GM12878 (cell line): ENCODE results near the gene TMEM131L. TPM values are rescaled to one million over a fixed set of nuclear protein-coding genes. Genes with fewer than 3 reads are reported as not detected.
A peak's percentile ranks its signal among the peaks of the same experiment; 100 is the strongest.

Source experiments
- BCL11A ChIP-seq: IDR thresholded peaks from 2 replicates; pipeline ENCODE4 v1.6.1; 2011; ENCODE audit warnings: low read depth, low read length
- E2F4 ChIP-seq: IDR thresholded peaks from 2 replicates; pipeline ENCODE4 v1.6.1; 2012; ENCODE audit warnings: low read depth, low read length, improper control_type of control experiment
- E2F8 ChIP-seq: fragments of 450-650 bp; IDR thresholded peaks from 2 replicates; pipeline ENCODE4 v1.6.1; 2018; ENCODE audit warnings: mild to moderate bottlenecking, low read depth, moderate library complexity; ENCODE audit not compliant: partially characterized antibody
- MLLT1 ChIP-seq: fragments of 450-650 bp; IDR thresholded peaks from 2 replicates; pipeline ENCODE4 v1.6.1; 2016; ENCODE audit warnings: mild to moderate bottlenecking
- MYB ChIP-seq: fragments of 150-350 bp; IDR thresholded peaks from 2 replicates; pipeline ENCODE4 v1.6.1; 2014; ENCODE audit warnings: mild to moderate bottlenecking, low read depth, low read length, borderline replicate concordance
- SREBF1 ChIP-seq: IDR thresholded peaks from 2 replicates; pipeline ENCODE4 v1.6.1; 2012; ENCODE audit warnings: mild to moderate bottlenecking, low read length
- SRF ChIP-seq, 2 experiments: IDR thresholded peaks; 2 replicates each; pipeline ENCODE4 v1.6.1; 2011; ENCODE audit warnings: low read depth in 2 of 2, low read length in 2 of 2, mild to moderate bottlenecking in 1 of 2, moderate library complexity in 1 of 2
- polyA plus RNA-seq, 11 experiments: library from polyadenylated mRNA; depleted of rRNA in 4 of 11; unstranded in 6 of 11; stranded (reverse) in 5 of 11; fragments of >200 nt; fragmentation: Nextera tagmentation in 4 of 11; fragmentation: Illumina TruSeq in 1 of 11; extraction: Ambion mirVana in 4 of 11; extraction: Trizol in 1 of 11; gene quantifications; 1 replicate in 1 of 11; 2 replicates in 10 of 11; pipeline versions ENCODE4 v1.2.1 to v1.2.3, GENCODE V29; 2011 to 2016; ENCODE audit warnings: inconsistent platforms in 2 of 11, missing spikeins in 2 of 11, low read depth in 1 of 11
- total RNA-seq, 4 experiments: library from RNA; depleted of rRNA in 3 of 4; stranded (reverse); fragments of >200 nt in 3 of 4; fragmentation: Illumina TruSeq in 1 of 4; extraction: Trizol in 1 of 4; gene quantifications; 2 replicates each; pipeline versions ENCODE4 v1.2.1 to v1.2.3, GENCODE V29; 2013 to 2021

TMEM131L gene
- total and polyA plus RNA-seq, 10 of the 15 experiments (the other 5 are each of a cell fraction or from before 2014, with no cell fraction given), result 8.5 to 101 (median 74.4) TPM

- TF ChIP-seq MYB, result no peak
- TF ChIP-seq SREBF1, result no peak
- peak; percentile 25; the same call in 1 of the 2 replicates for TF ChIP-seq BCL11A
- peak; percentile 29 for TF ChIP-seq E2F8
- TF ChIP-seq MLLT1, result peak; percentile 75
- no peak for TF ChIP-seq E2F4
- TF ChIP-seq SRF (IDR thresholded peaks at IDR 0.05; ENCODE audit: low read depth in 2 of 2, low read length in 2 of 2), result no peak
- TF ChIP-seq, all 136 proteins: peak for 39
Observed at GRCh38 chr4:153497988-153498967, 32.1 kb downstream of the TMEM131L start (continued).
